Vagina (tissue), 2 donors: ENCODE measurements around the gene PLGRKT. TPM values are rescaled to one million over a fixed set of nuclear protein-coding genes. Genes with fewer than 3 reads are reported as not detected.

Source experiments
- DNase-seq, 2 donors: peaks; one replicate each; pipeline ENCODE4 v3.0.0-alpha.2; 2017; ENCODE audit errors: extremely low spot score in 2 of 2
- H3K27ac ChIP-seq: fragments of 200-600 bp; sonication (generic); one replicate; pipeline ENCODE4 v1.5.1; 2019
- H3K27me3 ChIP-seq: fragments of 200-600 bp; sonication (generic); one replicate; pipeline ENCODE4 v1.5.1; 2019
- H3K36me3 ChIP-seq, 2 donors: fragments of 200-600 bp; sonication (generic); one replicate each; pipeline ENCODE4 v1.5.1; 2017 to 2019
- H3K4me1 ChIP-seq: fragments of 200-600 bp; sonication (generic); one replicate; pipeline ENCODE4 v1.5.1; 2019
- H3K4me3 ChIP-seq, 2 donors: fragments of 200-600 bp; sonication (generic); 1 replicate in 1 of 2; 2 replicates in 1 of 2; pipeline ENCODE4 v1.5.1; 2016 to 2019
- H3K9me3 ChIP-seq: fragments of 200-600 bp; sonication (generic); one replicate; pipeline ENCODE4 v1.5.1; 2019
- POLR2A ChIP-seq, 2 donors: fragments of 450-650 bp; IDR thresholded peaks; one replicate each; pipeline ENCODE4 v1.6.1; 2017; ENCODE audit warnings: antibody characterized with exemption in 2 of 2, mild to moderate bottlenecking in 2 of 2, moderate library complexity in 2 of 2
- POLR2AphosphoS5 ChIP-seq, 2 donors: sonication (generic); formaldehyde crosslinking; IDR thresholded peaks; one replicate each; pipeline ENCODE4 v1.9.0; 2017; ENCODE audit warnings: antibody characterized with exemption in 2 of 2, mild to moderate bottlenecking in 2 of 2, low read depth in 1 of 2; ENCODE audit not compliant: insufficient read depth in 1 of 2
- intact Hi-C: fragments of 100-400 bp; cut with DNase I; formaldehyde crosslinking; loops from one replicate; pipeline ENCODE4 v1.15.1; 2023
- total RNA-seq: library from RNA; depleted of rRNA; stranded (reverse); fragments of >200 nt; gene quantifications from one replicate; pipeline ENCODE4 v1.2.3, GENCODE V29; 2016
- TF ChIP-seq, protein P1 (sequence below), 3 experiments: fragments of 450-650 bp in 2 of 3; fragments of 200-600 bp in 1 of 3; sonication (generic) in 1 of 3; IDR thresholded peaks; one replicate each; pipeline ENCODE4 v1.5.1; 2017 to 2019; ENCODE audit warnings: antibody characterized with exemption in 3 of 3, mild to moderate bottlenecking in 2 of 3, moderate library complexity in 2 of 3

PLGRKT gene, protein sequence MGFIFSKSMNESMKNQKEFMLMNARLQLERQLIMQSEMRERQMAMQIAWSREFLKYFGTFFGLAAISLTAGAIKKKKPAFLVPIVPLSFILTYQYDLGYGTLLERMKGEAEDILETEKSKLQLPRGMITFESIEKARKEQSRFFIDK
- total RNA-seq = 10.1 TPM

DNA sequence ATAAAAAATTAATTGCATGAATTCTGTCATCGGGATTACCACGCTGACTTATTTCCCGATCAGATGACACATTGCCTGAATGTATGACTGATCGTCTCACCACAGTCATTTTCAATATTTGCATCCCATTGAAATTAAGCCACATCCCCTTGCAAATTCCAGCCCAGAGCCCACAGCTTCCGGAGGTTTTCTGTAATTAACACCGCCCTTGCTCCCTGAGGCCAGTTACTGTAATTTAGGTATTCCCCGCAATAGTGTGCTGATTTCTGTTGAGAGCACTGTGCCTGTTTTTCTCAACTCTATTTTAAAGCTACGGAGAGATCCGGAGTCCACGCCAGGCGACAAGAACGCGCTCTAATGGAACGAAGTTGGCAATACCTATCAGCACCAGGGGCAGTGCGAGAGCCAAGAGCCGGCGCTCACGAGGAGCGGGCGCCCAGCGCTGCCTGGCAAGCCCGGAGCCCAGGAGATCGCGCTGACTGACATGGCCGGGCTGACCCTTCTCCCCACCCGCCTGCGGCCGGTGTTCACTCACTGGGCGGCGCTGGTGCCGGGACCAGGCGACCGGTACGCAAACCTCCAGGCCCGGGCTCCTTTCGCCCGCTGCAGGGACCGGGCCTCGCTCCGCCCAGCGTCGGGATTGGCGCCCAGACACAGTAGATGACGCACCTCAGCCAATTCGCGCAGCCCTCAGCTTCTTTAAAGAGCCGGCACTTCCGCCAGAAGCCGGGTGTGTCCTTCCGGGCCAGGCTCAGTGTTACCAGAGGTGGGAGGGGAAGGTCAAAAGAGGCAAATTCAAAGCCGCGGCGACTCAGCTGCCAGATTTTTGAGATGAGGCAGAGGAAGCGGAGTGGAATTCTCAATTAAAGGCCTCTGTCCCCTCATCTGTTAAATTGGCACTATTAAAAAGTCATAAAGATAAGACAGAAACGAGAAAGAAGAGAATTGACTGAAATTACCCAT lies at the start of gene PLGRKT:
Gene PLGRKT (minus strand): TSS at position 672 of the 963 bp plus-strand sequence. CDS start 5,948 bp downstream, outside the sequence.
- Histone ChIP-seq H3K27me3 (no peaks in the 10 kb centered on the region), H3K27ac (peak within 1 kb of the TSS; percentile 93), H3K4me1 (peaks cover 27% of the 10 kb centered on the region), H3K4me3 (peak within 1 kb of the TSS; percentile 62 to 79), H3K9me3 (no peaks in the 10 kb centered on the region), H3K36me3 (peaks cover 0 to 9% of the 10 kb centered on the region in 2 donors)
- intact Hi-C loops = loop anchor here (10.0 kb wide), 1 partner anchor 683 kb away; no protein-coding TSS in a partner anchor
- peak in 1 of 2 donors; percentile 94 for DNase-seq
- TF ChIP-seq, protein P1, sequence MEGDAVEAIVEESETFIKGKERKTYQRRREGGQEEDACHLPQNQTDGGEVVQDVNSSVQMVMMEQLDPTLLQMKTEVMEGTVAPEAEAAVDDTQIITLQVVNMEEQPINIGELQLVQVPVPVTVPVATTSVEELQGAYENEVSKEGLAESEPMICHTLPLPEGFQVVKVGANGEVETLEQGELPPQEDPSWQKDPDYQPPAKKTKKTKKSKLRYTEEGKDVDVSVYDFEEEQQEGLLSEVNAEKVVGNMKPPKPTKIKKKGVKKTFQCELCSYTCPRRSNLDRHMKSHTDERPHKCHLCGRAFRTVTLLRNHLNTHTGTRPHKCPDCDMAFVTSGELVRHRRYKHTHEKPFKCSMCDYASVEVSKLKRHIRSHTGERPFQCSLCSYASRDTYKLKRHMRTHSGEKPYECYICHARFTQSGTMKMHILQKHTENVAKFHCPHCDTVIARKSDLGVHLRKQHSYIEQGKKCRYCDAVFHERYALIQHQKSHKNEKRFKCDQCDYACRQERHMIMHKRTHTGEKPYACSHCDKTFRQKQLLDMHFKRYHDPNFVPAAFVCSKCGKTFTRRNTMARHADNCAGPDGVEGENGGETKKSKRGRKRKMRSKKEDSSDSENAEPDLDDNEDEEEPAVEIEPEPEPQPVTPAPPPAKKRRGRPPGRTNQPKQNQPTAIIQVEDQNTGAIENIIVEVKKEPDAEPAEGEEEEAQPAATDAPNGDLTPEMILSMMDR (IDR thresholded peaks at IDR 0.05) = peak in 1 of 3 experiments; percentile 27
- peak; percentile 91 to 94 for TF ChIP-seq POLR2AphosphoS5 (IDR thresholded peaks at IDR 0.05; ENCODE audit: insufficient read depth in 1 of 2, low read depth in 1 of 2)
- peak; percentile 30 to 61 for TF ChIP-seq POLR2A (IDR thresholded peaks at IDR 0.05)

DNA sequence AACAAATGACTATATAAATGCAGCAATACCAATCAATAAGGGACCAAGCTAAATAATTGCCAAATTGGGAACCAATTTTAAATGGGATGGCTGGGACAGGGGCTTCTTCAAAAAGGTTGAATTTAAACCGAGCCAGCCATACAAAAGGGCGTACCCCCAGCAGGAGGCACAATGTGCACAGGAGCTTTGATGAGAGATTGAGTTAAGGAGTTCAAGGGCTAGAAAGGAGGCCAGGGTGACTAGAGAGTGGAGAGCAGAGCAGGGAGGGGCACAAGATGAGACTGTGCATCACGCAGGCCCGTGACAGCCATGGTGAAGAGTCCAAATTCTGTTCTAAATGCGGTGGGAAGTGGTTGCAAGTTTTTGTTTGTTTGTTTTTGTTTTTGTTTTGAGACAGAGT lies 49.3 kb upstream of the PLGRKT start:
- no peak for DNase-seq
- intact Hi-C loops = no loop called here
- H3K4me1 ChIP-seq = no peaks in the 10 kb centered on the region
- no peak overlapping the region for H3K27ac ChIP-seq
- no peaks in the 10 kb centered on the region for H3K9me3 ChIP-seq
- no peak overlapping the region for H3K4me3 ChIP-seq
- no peaks in the 10 kb centered on the region for H3K36me3 ChIP-seq
- no peaks in the 10 kb centered on the region for H3K27me3 ChIP-seq
- TF ChIP-seq POLR2AphosphoS5 (IDR thresholded peaks at IDR 0.05; ENCODE audit: insufficient read depth in 1 of 2, low read depth in 1 of 2) (no peak), POLR2A (IDR thresholded peaks at IDR 0.05) (no peak)
- TF ChIP-seq, protein P1 (IDR thresholded peaks at IDR 0.05) = no peak

DNA sequence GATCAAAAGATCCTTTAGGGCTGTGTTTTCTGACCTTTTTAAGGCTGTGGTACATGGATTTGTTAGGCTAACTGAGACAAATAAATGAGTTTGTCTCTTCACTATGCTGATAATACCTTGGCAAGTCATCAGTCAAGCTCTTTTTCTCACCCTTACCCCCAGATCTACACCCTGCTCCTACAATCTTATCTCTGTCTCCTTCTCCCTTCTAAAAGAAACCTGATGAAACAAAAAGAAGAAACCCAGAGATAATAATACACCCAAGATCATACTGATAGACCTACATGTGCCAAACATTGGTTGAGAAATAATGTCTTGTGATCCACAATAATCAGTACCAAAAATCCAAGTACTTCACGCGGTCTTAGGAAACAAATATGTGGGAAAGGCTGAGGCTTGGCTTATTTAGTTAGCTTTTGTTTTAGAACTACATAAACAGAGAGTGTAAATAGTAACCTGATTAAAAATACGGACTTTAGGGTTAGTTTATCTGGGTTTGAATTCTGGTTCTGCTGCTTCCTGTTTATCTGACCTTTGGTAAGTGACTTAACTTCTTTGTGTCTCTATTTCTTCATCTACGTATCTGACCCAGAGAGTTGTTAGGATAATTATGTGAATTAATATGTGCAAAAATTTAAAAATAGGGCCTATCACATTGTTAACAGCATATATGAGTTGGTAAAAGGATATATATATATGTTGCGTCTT lies 47.8 kb upstream of the PLGRKT start:
- no peak for DNase-seq
- Histone ChIP-seq H3K27ac (no peak overlapping the region), H3K9me3 (no peaks in the 10 kb centered on the region), H3K36me3 (no peaks in the 10 kb centered on the region), H3K4me1 (no peaks in the 10 kb centered on the region), H3K4me3 (no peak overlapping the region), H3K27me3 (no peaks in the 10 kb centered on the region)
- intact Hi-C loops = no loop called here
- TF ChIP-seq, protein P1 (IDR thresholded peaks at IDR 0.05) = no peak
- no peak for TF ChIP-seq POLR2AphosphoS5 (IDR thresholded peaks at IDR 0.05; ENCODE audit: insufficient read depth in 1 of 2, low read depth in 1 of 2)

DNA sequence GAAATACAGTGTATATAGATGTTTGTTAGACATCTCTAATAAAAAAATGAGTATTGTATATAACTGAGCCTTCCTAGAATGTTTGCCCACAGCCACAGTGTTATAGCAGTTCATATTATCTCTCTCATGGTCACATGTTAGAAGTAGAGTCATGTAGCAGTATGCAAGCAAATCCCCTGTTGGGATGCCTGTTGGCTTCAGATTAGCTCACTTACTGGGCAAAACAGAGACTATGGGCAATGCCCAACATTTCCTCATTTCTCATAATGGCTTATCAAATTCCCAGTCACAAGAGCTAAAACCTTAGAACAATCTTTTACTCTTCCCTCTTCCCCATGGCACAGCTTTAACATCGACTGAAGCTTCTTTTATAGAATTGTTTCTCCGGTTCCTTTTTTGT lies 45.6 kb upstream of the PLGRKT start:
- no peaks in the 10 kb centered on the region for H3K27me3 ChIP-seq
- H3K36me3 ChIP-seq = no peaks in the 10 kb centered on the region
- no peak for DNase-seq
- no peak overlapping the region for H3K27ac ChIP-seq
- TF ChIP-seq, protein P1 (IDR thresholded peaks at IDR 0.05) = no peak
- TF ChIP-seq POLR2AphosphoS5 (IDR thresholded peaks at IDR 0.05; ENCODE audit: insufficient read depth in 1 of 2, low read depth in 1 of 2) (no peak), POLR2A (IDR thresholded peaks at IDR 0.05) (no peak)
- H3K9me3 ChIP-seq = no peaks in the 10 kb centered on the region
- no peak overlapping the region for H3K4me3 ChIP-seq
- intact Hi-C loops = no loop called here
- H3K4me1 ChIP-seq = no peaks in the 10 kb centered on the region
